Measurements from ENCODE around the gene PPP2CA.

- TF ChIP-seq, protein P1, sequence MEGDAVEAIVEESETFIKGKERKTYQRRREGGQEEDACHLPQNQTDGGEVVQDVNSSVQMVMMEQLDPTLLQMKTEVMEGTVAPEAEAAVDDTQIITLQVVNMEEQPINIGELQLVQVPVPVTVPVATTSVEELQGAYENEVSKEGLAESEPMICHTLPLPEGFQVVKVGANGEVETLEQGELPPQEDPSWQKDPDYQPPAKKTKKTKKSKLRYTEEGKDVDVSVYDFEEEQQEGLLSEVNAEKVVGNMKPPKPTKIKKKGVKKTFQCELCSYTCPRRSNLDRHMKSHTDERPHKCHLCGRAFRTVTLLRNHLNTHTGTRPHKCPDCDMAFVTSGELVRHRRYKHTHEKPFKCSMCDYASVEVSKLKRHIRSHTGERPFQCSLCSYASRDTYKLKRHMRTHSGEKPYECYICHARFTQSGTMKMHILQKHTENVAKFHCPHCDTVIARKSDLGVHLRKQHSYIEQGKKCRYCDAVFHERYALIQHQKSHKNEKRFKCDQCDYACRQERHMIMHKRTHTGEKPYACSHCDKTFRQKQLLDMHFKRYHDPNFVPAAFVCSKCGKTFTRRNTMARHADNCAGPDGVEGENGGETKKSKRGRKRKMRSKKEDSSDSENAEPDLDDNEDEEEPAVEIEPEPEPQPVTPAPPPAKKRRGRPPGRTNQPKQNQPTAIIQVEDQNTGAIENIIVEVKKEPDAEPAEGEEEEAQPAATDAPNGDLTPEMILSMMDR (IDR thresholded peaks at IDR 0.05): no peak
- peak in 1 of 2 donors; percentile 31 for TF ChIP-seq POLR2A (IDR thresholded peaks at IDR 0.05)
These were observed 10.4 kb upstream of the PPP2CA start for GRCh38 chr5:134236318-134236717.

Data from heart left ventricle (tissue), 13 donors.